OCI-LY1 (cell line): ENCODE results near the gene ZBTB45.

ENCODE experiments used
- H2AFZ ChIP-seq: fragments of 200-600 bp; sonication (generic), shearing (Covaris generic); 2 replicates; pipeline ENCODE4 v1.6.0; 2014; ENCODE audit warnings: antibody characterized with exemption, mild to moderate bottlenecking, low read length
- H3F3A ChIP-seq: fragments of 200-600 bp; sonication (generic), shearing (Covaris generic); 2 replicates; pipeline ENCODE4 v1.6.0; 2014; ENCODE audit warnings: mild to moderate bottlenecking, antibody characterized with exemption, low read length, moderate library complexity; ENCODE audit not compliant: insufficient read depth
- H3K27ac ChIP-seq: fragments of 200-600 bp; sonication (generic); 2 replicates; pipeline ENCODE4 v1.5.1; 2014; ENCODE audit warnings: low read length, mixed run types, mild to moderate bottlenecking, low read depth; ENCODE audit not compliant: poor library complexity, severe bottlenecking
- H3K27me3 ChIP-seq: fragments of 200-600 bp; sonication (generic); 2 replicates; pipeline ENCODE4 v1.6.0; 2014; ENCODE audit warnings: antibody characterized with exemption, mild to moderate bottlenecking, low read length, moderate library complexity; ENCODE audit not compliant: insufficient read depth
- H3K36me3 ChIP-seq: fragments of 200-600 bp; sonication (generic); 2 replicates; pipeline ENCODE4 v1.6.1; 2014; ENCODE audit warnings: mild to moderate bottlenecking, antibody characterized with exemption, low read length, moderate library complexity, mixed read lengths; ENCODE audit not compliant: insufficient read depth
- H3K4me1 ChIP-seq: fragments of 200-600 bp; sonication (generic); 2 replicates; pipeline ENCODE4 v1.5.1; 2014; ENCODE audit warnings: mild to moderate bottlenecking, low read length, moderate library complexity; ENCODE audit not compliant: insufficient read depth, severe bottlenecking
- H3K4me2 ChIP-seq: fragments of 200-600 bp; sonication (generic), shearing (Covaris generic); 2 replicates; pipeline ENCODE4 v1.6.1; 2014; ENCODE audit warnings: low read length
- H3K4me3 ChIP-seq: fragments of 200-600 bp; sonication (generic); 2 replicates; pipeline ENCODE4 v1.5.1; 2014; ENCODE audit warnings: low read length, low read depth, mild to moderate bottlenecking, mixed read lengths; ENCODE audit not compliant: poor library complexity, severe bottlenecking
- H3K79me2 ChIP-seq: fragments of 200-600 bp; shearing (Covaris generic); 2 replicates; pipeline ENCODE4 v1.6.1; 2016; ENCODE audit warnings: mixed run types, low read length, mixed read lengths; ENCODE audit not compliant: insufficient read depth
- H3K9ac ChIP-seq: fragments of 200-600 bp; sonication (generic), shearing (Covaris generic); 2 replicates; pipeline ENCODE4 v1.6.1; 2014; ENCODE audit warnings: mild to moderate bottlenecking, low read length, mixed read lengths
- H3K9me2 ChIP-seq: fragments of 200-600 bp; sonication (generic), shearing (Covaris generic); 2 replicates; pipeline ENCODE4 v1.6.1; 2014; ENCODE audit warnings: low read depth, mild to moderate bottlenecking, low read length, mixed read lengths
- H3K9me3 ChIP-seq: fragments of 200-600 bp; shearing (Covaris generic); 2 replicates; pipeline ENCODE4 v1.6.1; 2014; ENCODE audit warnings: low read length, mixed read lengths
- H4K20me1 ChIP-seq: fragments of 200-600 bp; sonication (generic), shearing (Covaris generic); 2 replicates; pipeline ENCODE4 v1.6.0; 2016; ENCODE audit warnings: mild to moderate bottlenecking, low read length; ENCODE audit not compliant: insufficient read depth
- CTCF ChIP-seq: fragments of 200-600 bp; sonication (generic), shearing (Covaris generic); IDR thresholded peaks from 2 replicates; pipeline ENCODE4 v1.5.1; 2017; ENCODE audit warnings: mild to moderate bottlenecking, antibody characterized with exemption, low read length, moderate library complexity, mixed read lengths
- EZH2 ChIP-seq: fragments of 200-600 bp; sonication (generic), shearing (Covaris generic); IDR thresholded peaks from 2 replicates; pipeline ENCODE4 v1.8.0; 2017; ENCODE audit warnings: borderline replicate concordance, mixed run types, mild to moderate bottlenecking, antibody characterized with exemption, low read length, moderate library complexity, mixed read lengths

The ZBTB45 gene

GRCh38 chr19:58518256-58519086 is 1.1 kb downstream of the ZBTB45 start:
- no peaks in the 10 kb centered on the region for H3F3A ChIP-seq
- peaks cover 5% of the 10 kb centered on the region; the same call in 1 of the 2 replicates for H3K79me2 ChIP-seq
- H3K9me3 ChIP-seq: no peaks in the 10 kb centered on the region
- H3K27me3 ChIP-seq: no peaks in the 10 kb centered on the region
- H3K9ac ChIP-seq: peak overlapping the region; percentile 92
- TF ChIP-seq EZH2: no peak
- TF ChIP-seq CTCF: no peak
- no peaks in the 10 kb centered on the region for H3K9me2 ChIP-seq
- no peaks in the 10 kb centered on the region for H4K20me1 ChIP-seq
- H3K4me3 ChIP-seq: peak overlapping the region; percentile 74
- peak overlapping the region; percentile 88 for H3K4me2 ChIP-seq
- H3K4me1 ChIP-seq: peaks cover 52% of the 10 kb centered on the region
- H3K36me3 ChIP-seq: peaks cover 9% of the 10 kb centered on the region; the same call in 1 of the 2 replicates
- no peak overlapping the region for H2AFZ ChIP-seq
- peak overlapping the region; percentile 87 for H3K27ac ChIP-seq

GRCh38 chr19:58516964-58517833 is 2.4 kb downstream of the ZBTB45 start:
- Histone ChIP-seq H3K9me2 (no peaks in the 10 kb centered on the region), H3K4me3 (no peak overlapping the region), H3K4me1 (peaks cover 56% of the 10 kb centered on the region), H2AFZ (no peak overlapping the region), H3K9ac (no peak overlapping the region), H3K27me3 (no peaks in the 10 kb centered on the region), H3K9me3 (no peaks in the 10 kb centered on the region), H3K4me2 (no peak overlapping the region), H3K27ac (no peak overlapping the region), H3K79me2 (peaks cover 5% of the 10 kb centered on the region; the same call in 1 of the 2 replicates), H4K20me1 (no peaks in the 10 kb centered on the region), H3K36me3 (peaks cover 9% of the 10 kb centered on the region; the same call in 1 of the 2 replicates), H3F3A (no peaks in the 10 kb centered on the region)
- TF ChIP-seq EZH2 (no peak), CTCF (peak; percentile 17; the same call in 1 of the 2 replicates)

GRCh38 chr19:58516246-58516836 is 3.3 kb downstream of the ZBTB45 start:
- TF ChIP-seq CTCF: no peak
- peak overlapping the region; percentile 74 for H3K27ac ChIP-seq

More at GRCh38 chr19:58516246-58516836, 3.3 kb downstream of the ZBTB45 start:
- peaks cover 9% of the 10 kb centered on the region; the same call in 1 of the 2 replicates for H3K36me3 ChIP-seq
- no peaks in the 10 kb centered on the region for H4K20me1 ChIP-seq
- H3K9me2 ChIP-seq: no peaks in the 10 kb centered on the region
- H3K79me2 ChIP-seq: peaks cover 5% of the 10 kb centered on the region; the same call in 1 of the 2 replicates
- H3K27me3 ChIP-seq: no peaks in the 10 kb centered on the region
- peak overlapping the region; percentile 89 for H3K4me3 ChIP-seq
- H2AFZ ChIP-seq: no peak overlapping the region
- peak overlapping the region; percentile 87 for H3K4me2 ChIP-seq
- H3K9me3 ChIP-seq: no peaks in the 10 kb centered on the region
- H3F3A ChIP-seq: no peaks in the 10 kb centered on the region
- H3K4me1 ChIP-seq: peaks cover 53% of the 10 kb centered on the region
- peak overlapping the region; percentile 42; the same call in 1 of the 2 replicates for H3K9ac ChIP-seq
